OCI-LY7 (cell line): Measurements from ENCODE around the gene ACKR2. TPM values are rescaled to one million over a fixed set of nuclear protein-coding genes. Genes with fewer than 3 reads are reported as not detected.

Experiments
- BruUV-seq: library from RNA; stranded (reverse); fragments of 400-500 nt; replicated peaks from 2 replicates; lab custom pipeline; 2021; lab: Mats Ljungman, UMichigan
- CTCF ChIA-PET: fragments of 300-600 bp; sonication (Branson Sonifier 250); formaldehyde crosslinking; loops from one replicate; lab custom pipeline; 2022; ENCODE audit warnings: antibody characterized with exemption; ENCODE audit not compliant: unreplicated experiment; lab: Charles Lee
- POLR2A ChIA-PET: fragments of 300-600 bp; sonication (Branson Sonifier 250); formaldehyde crosslinking; loops from one replicate; lab custom pipeline; 2022; ENCODE audit warnings: antibody characterized with exemption; lab: Charles Lee
- DNase-seq: peaks from one replicate; pipeline ENCODE4 v3.0.0-alpha.2; 2015; ENCODE audit warnings: low spot score
- H2AFZ ChIP-seq: fragments of 200-600 bp; sonication (generic), shearing (Covaris generic); 2 replicates; pipeline ENCODE4 v1.6.1; 2014; ENCODE audit warnings: mild to moderate bottlenecking, antibody characterized with exemption, low read length, moderate library complexity
- H3K27ac ChIP-seq: fragments of 200-600 bp; sonication (generic); 2 replicates; pipeline ENCODE4 v1.5.1; 2014; ENCODE audit warnings: mixed run types, low read depth, mild to moderate bottlenecking, moderate library complexity, low read length, inconsistent platforms; ENCODE audit not compliant: poor library complexity, severe bottlenecking
- H3K36me3 ChIP-seq: fragments of 200-600 bp; sonication (generic); 2 replicates; pipeline ENCODE4 v1.6.1; 2014; ENCODE audit warnings: mild to moderate bottlenecking, antibody characterized with exemption, low read length, moderate library complexity, mixed read lengths; ENCODE audit not compliant: insufficient read depth
- H3K4me1 ChIP-seq: fragments of 200-600 bp; sonication (generic); 2 replicates; pipeline ENCODE4 v1.5.1; 2014; ENCODE audit warnings: mild to moderate bottlenecking, low read length; ENCODE audit not compliant: insufficient read depth, poor library complexity, severe bottlenecking
- H3K4me2 ChIP-seq: fragments of 200-600 bp; sonication (generic); 2 replicates; pipeline ENCODE4 v1.6.1; 2014; ENCODE audit warnings: mild to moderate bottlenecking, low read length
- H3K4me3 ChIP-seq: fragments of 200-600 bp; sonication (generic); 2 replicates; pipeline ENCODE4 v1.5.1; 2014; ENCODE audit warnings: mild to moderate bottlenecking, low read depth, low read length; ENCODE audit not compliant: poor library complexity, severe bottlenecking
- H3K79me2 ChIP-seq: fragments of 200-600 bp; sonication (generic); 2 replicates; pipeline ENCODE4 v1.6.1; 2016; ENCODE audit warnings: low read depth, mild to moderate bottlenecking, low read length, moderate library complexity, mixed read lengths; ENCODE audit not compliant: insufficient read depth
- H3K9me2 ChIP-seq: fragments of 200-600 bp; sonication (generic); 2 replicates; pipeline ENCODE4 v1.6.1; 2016; ENCODE audit warnings: mild to moderate bottlenecking, low read length, mixed read lengths; ENCODE audit not compliant: insufficient read depth
- H3K9me3 ChIP-seq: fragments of 200-600 bp; sonication (generic); 2 replicates; pipeline ENCODE4 v1.6.1; 2014; ENCODE audit warnings: mild to moderate bottlenecking, mixed run types, low read length, mixed read lengths
- H4K20me1 ChIP-seq: fragments of 200-600 bp; sonication (generic); 2 replicates; pipeline ENCODE4 v1.6.1; 2014; ENCODE audit warnings: mild to moderate bottlenecking, antibody characterized with exemption, low read length, moderate library complexity, mixed read lengths; ENCODE audit not compliant: insufficient read depth
- CTCF ChIP-seq: fragments of 200-600 bp; sonication (generic); conservative IDR thresholded peaks from 2 replicates; pipeline ENCODE4 v1.5.1; 2014; ENCODE audit warnings: mild to moderate bottlenecking, antibody characterized with exemption, low read length, moderate library complexity, mixed read lengths
- EZH2phosphoT487 ChIP-seq: fragments of 200-600 bp; sonication (generic); IDR thresholded peaks from 2 replicates; pipeline ENCODE4 v1.6.1; 2018; ENCODE audit warnings: low read depth, borderline replicate concordance, mild to moderate bottlenecking, mixed run types, antibody characterized with exemption, low read length, moderate library complexity, mixed read lengths
- intact Hi-C: fragments of 100-400 bp; cut with micrococcal nuclease; formaldehyde crosslinking; loops from one replicate; pipeline ENCODE4 v1.10.0; 2022; ENCODE audit not compliant: unreplicated experiment
- total RNA-seq, 2 experiments: library from RNA; depleted of rRNA in 1 of 2; stranded (reverse); fragments of >200 nt in 1 of 2; shearing (Covaris generic) in 1 of 2; gene quantifications; 2 replicates each; pipeline ENCODE4 v1.2.3, GENCODE V29; 2014 to 2022

Gene ACKR2
- total RNA-seq, 2 experiments from 2014 or later = 2.9 TPM; not detected in 1

GRCh38 chr3:42908675-42909074 lies 99.4 kb downstream of the ACKR2 start:
- ChIA-PET POLR2A (no interaction called here), CTCF (no interaction called here)
- no TSS peak for BruUV-seq
- no peaks in the 10 kb centered on the region for H4K20me1 ChIP-seq
- H3K9me2 ChIP-seq = no peaks in the 10 kb centered on the region
- H3K4me1 ChIP-seq = no peaks in the 10 kb centered on the region
- H3K79me2 ChIP-seq = no peaks in the 10 kb centered on the region
- H3K4me3 ChIP-seq = no peak overlapping the region
- H2AFZ ChIP-seq = no peak overlapping the region
- H3K9me3 ChIP-seq = no peaks in the 10 kb centered on the region
- no peak for DNase-seq
- H3K27ac ChIP-seq = no peak overlapping the region
- H3K36me3 ChIP-seq = no peaks in the 10 kb centered on the region
- intact Hi-C loops = no loop called here
- no peak overlapping the region for H3K4me2 ChIP-seq
- no peak for TF ChIP-seq EZH2phosphoT487
- TF ChIP-seq CTCF = no peak

- CTCF ChIA-PET = no interaction called here
- Histone ChIP-seq H2AFZ (no peak overlapping the region), H3K9me3 (no peaks in the 10 kb centered on the region), H3K9me2 (no peaks in the 10 kb centered on the region), H3K4me3 (no peak overlapping the region), H3K4me2 (no peak overlapping the region), H3K79me2 (no peaks in the 10 kb centered on the region), H4K20me1 (no peaks in the 10 kb centered on the region), H3K36me3 (no peaks in the 10 kb centered on the region), H3K4me1 (no peaks in the 10 kb centered on the region), H3K27ac (no peak overlapping the region)
- no peak for DNase-seq
- BruUV-seq = no TSS peak
- intact Hi-C loops = no loop called here
- POLR2A ChIA-PET = no interaction called here
- TF ChIP-seq CTCF = no peak
- TF ChIP-seq EZH2phosphoT487 = no peak
Measured at GRCh38 chr3:42911551-42911950, 102.3 kb downstream of the ACKR2 start.

DNA sequence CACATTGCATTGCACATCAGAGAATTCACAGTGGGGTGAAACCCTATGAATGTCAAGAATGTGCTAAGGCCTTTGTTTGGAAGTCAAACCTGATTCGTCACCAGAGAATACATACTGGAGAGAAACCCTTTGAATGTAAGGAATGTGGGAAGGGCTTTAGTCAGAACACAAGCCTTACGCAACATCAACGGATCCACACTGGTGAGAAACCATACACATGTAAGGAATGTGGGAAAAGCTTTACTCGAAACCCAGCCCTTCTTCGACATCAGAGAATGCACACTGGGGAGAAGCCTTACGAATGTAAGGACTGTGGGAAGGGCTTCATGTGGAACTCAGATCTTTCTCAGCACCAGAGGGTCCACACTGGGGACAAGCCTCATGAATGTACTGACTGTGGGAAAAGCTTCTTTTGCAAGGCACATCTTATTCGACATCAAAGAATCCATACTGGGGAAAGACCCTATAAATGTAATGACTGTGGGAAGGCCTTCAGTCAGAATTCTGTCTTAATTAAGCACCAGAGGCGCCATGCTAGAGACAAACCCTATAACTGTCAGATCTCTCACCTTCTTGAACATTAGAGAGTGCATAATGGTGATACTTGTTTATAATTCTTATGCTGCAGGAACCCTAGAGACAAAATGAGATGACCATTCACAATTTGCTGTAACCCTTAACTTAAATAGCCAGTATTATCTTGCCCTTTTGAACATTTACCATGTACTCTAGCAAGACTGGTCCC lies 105.7 kb downstream of the ACKR2 start:
- POLR2A ChIA-PET = no interaction called here
- intact Hi-C loops = no loop called here
- H3K79me2 ChIP-seq = no peaks in the 10 kb centered on the region

More for the DNA sequence above, 105.7 kb downstream of the ACKR2 start:
- Histone ChIP-seq H2AFZ (no peak overlapping the region), H3K4me2 (no peak overlapping the region), H3K4me1 (no peaks in the 10 kb centered on the region), H3K27ac (no peak overlapping the region), H3K4me3 (no peak overlapping the region), H3K9me2 (no peaks in the 10 kb centered on the region), H3K36me3 (no peaks in the 10 kb centered on the region), H4K20me1 (no peaks in the 10 kb centered on the region), H3K9me3 (no peaks in the 10 kb centered on the region)
- CTCF ChIA-PET = no interaction called here
- BruUV-seq = no TSS peak
- TF ChIP-seq EZH2phosphoT487 (no peak), CTCF (no peak)
- no peak for DNase-seq
